Stimulated activated CD8-positive, alpha-beta memory T cell treated with anti-CD3 and anti-CD28 coated beads, Interleukin-15, amount 100 ng/mL, for 24 hours (primary cell): Measurements from ENCODE around the gene CASP6.

ENCODE experiments used
- DNase-seq: peaks from one replicate; pipeline ENCODE4 v3.0.0-alpha.2; 2020; ENCODE audit warnings: low read depth

Gene CASP6

DNA sequence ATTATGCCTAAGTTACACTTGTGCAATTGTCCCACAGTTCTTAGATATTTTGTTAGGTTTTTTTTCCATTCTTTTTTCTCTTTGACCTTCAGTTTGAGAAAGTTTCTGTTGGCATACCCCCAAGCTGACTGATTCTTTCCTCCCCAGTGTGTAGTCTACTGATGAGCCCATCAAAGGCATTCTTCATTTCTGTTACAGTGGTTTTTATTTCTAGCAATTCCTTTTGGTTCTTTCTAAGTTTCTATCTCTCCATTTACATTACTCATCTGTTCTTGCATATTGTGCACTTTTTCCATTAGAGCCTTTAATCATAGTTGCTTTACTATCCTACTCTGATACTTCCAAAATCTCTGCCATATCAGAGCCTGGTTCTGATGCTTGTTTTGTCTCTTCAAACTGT lies 31.9 kb downstream of the CASP6 start:
- DNase-seq: no peak

DNA sequence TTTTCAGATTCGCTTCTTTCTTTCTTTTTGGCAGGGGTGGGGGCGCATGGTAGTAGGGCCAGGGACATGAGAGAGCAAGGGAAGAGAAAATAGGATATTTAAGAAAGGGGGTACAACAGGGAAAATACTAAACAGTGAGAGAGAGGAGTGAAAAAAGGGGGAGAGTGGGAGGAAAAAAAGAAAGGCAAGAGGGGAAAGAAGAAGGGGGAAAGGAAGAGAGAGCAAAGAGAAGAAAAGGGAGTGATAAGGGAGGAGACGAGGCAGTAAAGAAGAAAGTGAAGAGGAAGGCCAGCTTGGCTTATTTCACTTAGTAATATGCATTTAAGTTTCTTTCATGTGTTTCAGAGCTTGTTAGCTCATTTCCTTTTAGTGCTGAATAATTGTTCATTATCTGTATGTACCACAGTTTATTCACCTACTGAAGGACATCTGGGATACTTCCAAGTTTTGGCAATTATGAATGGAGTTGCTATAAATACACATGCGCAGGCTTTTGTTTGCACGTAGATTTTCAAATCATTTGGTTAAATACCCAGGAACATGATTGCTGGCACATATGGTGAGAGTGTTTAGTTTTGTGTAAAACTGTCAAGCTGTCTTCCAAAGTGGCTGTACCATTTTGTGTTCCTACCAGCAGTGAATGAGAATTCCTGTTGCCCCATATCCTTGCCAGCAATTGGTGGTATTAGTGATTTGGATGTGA lies 37.3 kb downstream of the CASP6 start:
- DNase-seq: no peak

DNA sequence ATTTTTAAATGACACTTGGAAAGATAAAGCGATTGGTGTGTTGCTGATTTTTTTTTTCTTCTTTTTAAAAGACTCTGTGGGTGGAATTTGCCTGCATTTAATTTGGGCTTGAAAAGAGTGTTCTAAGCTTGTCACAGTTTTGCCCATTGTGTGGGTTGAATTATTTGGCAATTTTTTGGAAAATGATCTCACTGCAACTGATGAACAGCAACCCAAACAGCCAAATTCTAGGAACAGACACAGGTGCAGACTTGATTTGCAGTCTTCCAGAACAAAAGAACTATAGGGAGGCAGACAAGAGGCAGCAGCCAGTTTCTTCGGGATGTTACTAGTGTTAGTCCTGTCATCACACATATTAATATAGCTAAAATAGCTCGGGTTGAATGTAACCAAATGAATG lies 40.5 kb downstream of the CASP6 start:
- no peak for DNase-seq

DNA sequence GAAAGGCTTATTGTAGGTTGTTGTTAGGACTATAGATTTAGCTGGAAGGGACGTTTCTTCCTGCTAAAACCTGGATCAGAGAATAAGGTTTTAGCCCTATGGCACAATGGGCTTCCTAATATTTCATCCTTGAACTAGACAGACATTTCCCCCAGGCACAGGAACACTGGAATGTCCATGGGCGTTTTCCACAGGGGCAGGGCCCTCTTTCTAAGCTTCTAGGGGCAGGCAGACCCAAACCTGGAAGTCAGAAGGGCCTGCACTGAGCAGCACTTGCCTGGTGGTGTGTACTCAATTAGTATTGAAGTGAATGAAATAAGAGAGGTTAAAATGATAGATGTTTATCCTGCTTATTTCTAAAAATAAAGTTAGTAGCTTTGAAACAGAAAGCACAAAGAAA lies 41.1 kb downstream of the CASP6 start:
- DNase-seq: no peak

DNA sequence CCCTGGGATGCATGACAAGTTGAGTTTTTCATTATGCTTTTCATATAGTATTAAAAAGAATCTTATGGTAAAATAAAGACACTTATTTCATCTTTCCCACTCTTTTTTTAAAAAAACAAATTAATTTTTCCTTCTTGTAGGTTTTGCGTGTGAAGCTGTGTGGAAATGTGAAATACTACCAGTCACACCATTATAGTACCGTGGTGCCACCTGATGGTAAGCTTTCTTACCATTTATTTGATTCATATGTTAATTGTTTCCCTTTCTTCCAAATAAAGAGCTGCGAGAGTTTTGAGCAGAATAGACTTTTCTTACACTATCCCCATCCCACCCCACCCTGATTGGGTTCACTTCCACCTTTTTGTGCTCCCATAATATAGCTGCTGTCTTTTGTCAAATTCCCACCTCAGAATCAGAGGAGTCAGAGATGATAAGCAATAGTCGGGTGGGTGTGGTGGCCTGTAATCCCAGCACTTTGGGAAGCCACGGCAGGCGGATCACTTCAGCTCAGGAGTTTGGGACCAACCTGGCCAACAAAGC lies 44.3 kb downstream of the CASP6 start:
- DNase-seq: no peak

- DNase-seq: no peak
Measured at GRCh38 chr4:109657854-109658418, 45.3 kb downstream of the CASP6 start.

DNA sequence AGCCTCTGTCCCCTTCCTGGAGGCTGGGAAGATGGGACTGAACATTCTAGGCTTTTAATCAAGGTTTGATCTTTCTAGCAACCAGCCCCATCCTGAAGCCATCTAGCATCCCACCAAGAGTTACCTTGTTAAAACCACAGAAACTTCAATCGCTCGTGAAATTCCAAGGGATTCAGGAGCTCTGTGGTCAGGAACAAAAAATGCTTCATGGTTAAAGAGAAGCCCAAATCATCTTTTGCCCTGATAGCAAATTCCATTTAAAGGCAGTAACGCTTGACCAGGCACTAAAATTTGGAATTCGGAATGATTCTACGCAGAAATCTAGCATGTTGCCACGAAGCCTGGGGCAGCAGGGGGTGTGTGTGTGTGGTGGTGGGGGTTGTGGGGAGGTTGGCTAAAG lies 47.8 kb downstream of the CASP6 start:
- no peak for DNase-seq

DNA sequence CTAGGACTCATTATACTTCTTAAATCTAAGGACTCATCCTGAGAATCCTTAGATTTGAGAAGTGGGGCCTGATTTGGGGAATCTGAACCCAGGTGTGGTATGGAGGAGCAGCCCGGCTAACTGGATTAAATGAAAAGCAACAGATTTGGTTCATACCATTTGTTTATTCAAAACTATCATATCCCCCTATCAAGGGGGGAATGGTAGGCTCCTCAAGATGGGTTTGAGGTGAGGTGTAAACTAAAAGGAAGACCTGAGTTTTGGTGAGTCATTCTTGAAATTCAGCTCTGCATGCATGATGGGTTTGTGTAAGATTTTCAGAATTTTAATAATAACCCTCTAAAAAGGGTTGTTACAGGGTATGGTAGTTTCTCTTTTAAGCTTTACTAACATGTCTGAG lies 53.4 kb downstream of the CASP6 start:
- DNase-seq: no peak

DNA sequence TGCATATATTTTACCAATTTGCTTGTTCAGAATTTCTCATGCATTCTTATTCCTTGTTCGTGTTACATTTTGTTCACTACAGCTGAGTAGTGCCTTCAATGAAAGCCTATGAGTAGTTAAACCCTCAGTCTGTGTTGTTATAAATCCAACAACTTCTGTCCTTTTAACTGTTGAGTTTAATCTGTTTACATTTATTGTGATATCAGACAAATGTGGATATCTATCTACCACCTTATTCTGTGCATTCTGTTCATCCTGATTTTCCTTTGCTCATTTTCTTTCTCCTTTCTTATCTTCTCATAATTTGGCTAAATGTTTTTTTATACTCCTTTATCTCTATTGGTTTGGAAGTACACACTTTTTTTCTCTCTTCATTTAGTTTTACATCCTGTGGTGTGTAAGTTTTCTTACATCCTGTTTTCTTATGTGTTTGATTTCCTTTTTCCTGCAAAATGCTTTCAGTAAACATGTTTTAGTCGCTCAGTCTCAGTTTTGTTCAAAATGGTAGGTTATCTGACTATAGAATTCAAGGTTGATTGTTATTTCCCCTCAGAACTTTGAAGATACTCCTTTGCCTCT lies 54.2 kb downstream of the CASP6 start:
- no peak for DNase-seq

GRCh38 chr4:109648266-109648996 lies 54.8 kb downstream of the CASP6 start:
- no peak for DNase-seq

DNA sequence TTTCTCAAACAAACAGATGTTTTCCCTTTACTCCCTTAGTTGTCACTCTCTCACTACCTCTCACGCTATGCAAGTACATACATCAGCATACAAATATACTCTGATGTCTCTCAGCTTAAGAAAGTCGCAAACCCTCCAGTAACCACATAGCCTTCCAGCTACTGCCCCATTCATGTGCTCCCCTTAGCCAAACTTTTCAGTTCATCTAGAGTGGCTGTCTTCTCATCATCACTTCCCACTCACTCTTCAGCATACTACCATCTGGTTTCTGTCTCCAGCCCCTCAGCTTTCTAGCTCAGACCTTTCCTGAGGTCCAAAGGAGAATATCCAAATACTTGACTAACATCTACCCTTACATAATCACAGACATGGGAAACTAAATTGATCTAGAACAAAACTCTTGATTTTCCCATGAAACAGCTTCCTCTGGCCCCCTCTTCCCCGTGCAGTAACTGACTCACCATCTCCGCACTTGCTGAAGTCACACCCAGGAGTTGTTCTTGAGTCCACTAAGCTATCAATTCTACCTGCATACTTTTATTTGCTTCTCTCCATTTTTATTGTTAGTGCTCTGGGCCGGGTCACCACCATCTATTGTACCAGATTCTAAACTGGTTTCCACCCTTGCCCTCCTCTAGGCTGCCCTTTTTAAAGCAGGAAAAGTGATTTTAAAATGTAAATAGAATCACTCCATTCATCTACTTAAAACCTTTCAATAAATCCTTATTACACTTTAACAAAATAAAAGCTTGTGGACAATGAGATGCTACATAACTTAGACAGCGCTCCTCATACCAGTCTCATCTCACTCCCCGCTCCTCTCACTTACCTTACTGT lies 57.2 kb downstream of the CASP6 start:
- no peak for DNase-seq

GRCh38 chr4:109640644-109641043 lies 62.6 kb downstream of the CASP6 start:
- DNase-seq: no peak
